Adrenal gland (tissue), 5 donors: ENCODE results near the gene ZIK1.

Experiments
- POLR2A ChIP-seq, 2 donors: fragments of 450-650 bp; IDR thresholded peaks; one replicate each; pipeline ENCODE4 v1.6.1; 2017; ENCODE audit warnings: antibody characterized with exemption in 2 of 2, mild to moderate bottlenecking in 2 of 2, moderate library complexity in 1 of 2
- TF ChIP-seq, protein P1 (sequence below), 6 experiments: fragments of 450-650 bp in 4 of 6; fragments of 200-600 bp in 2 of 6; sonication (generic) in 1 of 6; IDR thresholded peaks; 1 replicate in 5 of 6; 2 replicates in 1 of 6; pipeline versions ENCODE4 v1.5.1 to v1.8.0; 2016 to 2021; ENCODE audit warnings: antibody characterized with exemption in 6 of 6, mild to moderate bottlenecking in 2 of 6, moderate library complexity in 1 of 6
- donor health status: DM: no; HTN: no; CAD: no.

DNA sequence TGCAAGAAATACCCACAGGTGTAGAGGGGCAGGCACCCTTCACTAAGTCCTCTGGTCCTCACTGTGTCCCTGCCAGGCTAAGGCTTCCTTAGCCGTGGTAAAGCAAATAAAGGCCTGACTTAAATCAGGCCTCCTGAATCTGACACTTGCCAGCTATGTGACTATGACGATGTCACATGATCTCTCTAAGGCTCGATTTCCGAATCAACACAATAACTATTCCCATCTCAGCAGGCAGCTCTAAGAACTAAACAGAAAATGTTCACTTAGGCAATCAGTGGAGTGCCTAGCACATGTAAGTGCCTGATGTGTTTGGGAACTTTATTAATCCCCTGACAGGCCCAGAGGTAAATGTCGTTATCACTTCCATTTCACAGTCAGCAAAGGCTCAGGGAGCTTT is 26.3 kb upstream of the ZIK1 start:
- TF ChIP-seq POLR2A (IDR thresholded peaks at IDR 0.05), result no peak
- TF ChIP-seq, protein P1, sequence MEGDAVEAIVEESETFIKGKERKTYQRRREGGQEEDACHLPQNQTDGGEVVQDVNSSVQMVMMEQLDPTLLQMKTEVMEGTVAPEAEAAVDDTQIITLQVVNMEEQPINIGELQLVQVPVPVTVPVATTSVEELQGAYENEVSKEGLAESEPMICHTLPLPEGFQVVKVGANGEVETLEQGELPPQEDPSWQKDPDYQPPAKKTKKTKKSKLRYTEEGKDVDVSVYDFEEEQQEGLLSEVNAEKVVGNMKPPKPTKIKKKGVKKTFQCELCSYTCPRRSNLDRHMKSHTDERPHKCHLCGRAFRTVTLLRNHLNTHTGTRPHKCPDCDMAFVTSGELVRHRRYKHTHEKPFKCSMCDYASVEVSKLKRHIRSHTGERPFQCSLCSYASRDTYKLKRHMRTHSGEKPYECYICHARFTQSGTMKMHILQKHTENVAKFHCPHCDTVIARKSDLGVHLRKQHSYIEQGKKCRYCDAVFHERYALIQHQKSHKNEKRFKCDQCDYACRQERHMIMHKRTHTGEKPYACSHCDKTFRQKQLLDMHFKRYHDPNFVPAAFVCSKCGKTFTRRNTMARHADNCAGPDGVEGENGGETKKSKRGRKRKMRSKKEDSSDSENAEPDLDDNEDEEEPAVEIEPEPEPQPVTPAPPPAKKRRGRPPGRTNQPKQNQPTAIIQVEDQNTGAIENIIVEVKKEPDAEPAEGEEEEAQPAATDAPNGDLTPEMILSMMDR (IDR thresholded peaks at IDR 0.05), result no peak
